Measurements from ENCODE around the gene MFAP3L.

DNA sequence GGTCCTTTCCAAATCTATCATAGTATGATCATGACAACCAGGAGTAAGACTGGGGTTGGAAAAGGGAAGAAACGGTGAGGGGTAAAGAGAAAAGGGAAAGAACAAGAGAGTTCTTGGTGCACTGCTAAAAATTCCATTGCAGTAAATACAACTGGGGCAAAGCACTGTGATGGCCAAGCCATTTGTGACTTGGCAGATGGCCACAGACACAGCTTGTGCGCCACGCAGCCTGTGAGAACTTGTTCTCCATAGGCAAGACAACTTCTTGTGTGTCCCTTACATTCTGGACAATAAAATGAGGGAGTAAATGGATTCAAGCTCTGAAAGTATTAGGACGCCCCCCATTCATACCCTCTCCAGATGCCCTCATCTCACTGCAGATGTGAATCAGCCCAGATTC lies 10.9 kb downstream of the MFAP3L start:
- TF ChIP-seq POLR2A (IDR thresholded peaks at IDR 0.05), result no peak
- TF ChIP-seq, protein P1, sequence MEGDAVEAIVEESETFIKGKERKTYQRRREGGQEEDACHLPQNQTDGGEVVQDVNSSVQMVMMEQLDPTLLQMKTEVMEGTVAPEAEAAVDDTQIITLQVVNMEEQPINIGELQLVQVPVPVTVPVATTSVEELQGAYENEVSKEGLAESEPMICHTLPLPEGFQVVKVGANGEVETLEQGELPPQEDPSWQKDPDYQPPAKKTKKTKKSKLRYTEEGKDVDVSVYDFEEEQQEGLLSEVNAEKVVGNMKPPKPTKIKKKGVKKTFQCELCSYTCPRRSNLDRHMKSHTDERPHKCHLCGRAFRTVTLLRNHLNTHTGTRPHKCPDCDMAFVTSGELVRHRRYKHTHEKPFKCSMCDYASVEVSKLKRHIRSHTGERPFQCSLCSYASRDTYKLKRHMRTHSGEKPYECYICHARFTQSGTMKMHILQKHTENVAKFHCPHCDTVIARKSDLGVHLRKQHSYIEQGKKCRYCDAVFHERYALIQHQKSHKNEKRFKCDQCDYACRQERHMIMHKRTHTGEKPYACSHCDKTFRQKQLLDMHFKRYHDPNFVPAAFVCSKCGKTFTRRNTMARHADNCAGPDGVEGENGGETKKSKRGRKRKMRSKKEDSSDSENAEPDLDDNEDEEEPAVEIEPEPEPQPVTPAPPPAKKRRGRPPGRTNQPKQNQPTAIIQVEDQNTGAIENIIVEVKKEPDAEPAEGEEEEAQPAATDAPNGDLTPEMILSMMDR (IDR thresholded peaks at IDR 0.05), result no peak
